PFSK-1 (cell line): ENCODE measurements around the gene COPZ2.

Experiments used
- FOXP2 ChIP-seq: optimal IDR thresholded peaks from 2 replicates; pipeline ENCODE3; 2011; ENCODE audit warnings: borderline replicate concordance, control low read depth, inconsistent platforms; ENCODE audit not compliant: insufficient read depth; ENCODE audit errors: extremely low read length, extremely low read depth
- POLR2AphosphoS5 ChIP-seq: IDR thresholded peaks from 2 replicates; pipeline ENCODE4 v1.6.1; 2012; ENCODE audit warnings: low read depth, mild to moderate bottlenecking, control low read depth, low read length, moderate library complexity
- SIN3A ChIP-seq: IDR thresholded peaks from 2 replicates; pipeline ENCODE4 v1.6.1; 2012; ENCODE audit warnings: mild to moderate bottlenecking, low read length, moderate library complexity, borderline replicate concordance; ENCODE audit not compliant: insufficient read depth
- TAF1 ChIP-seq: IDR thresholded peaks from 2 replicates; pipeline ENCODE4 v1.6.1; 2012; ENCODE audit warnings: low read length, control low read depth, borderline replicate concordance; ENCODE audit not compliant: insufficient read depth
- TF ChIP-seq, protein P1 (sequence below), 2 experiments: IDR thresholded peaks; 2 replicates each; pipeline versions ENCODE4 v1.6.1 to v1.8.0; 2011 to 2012; ENCODE audit warnings: low read depth in 2 of 2, low read length in 2 of 2, control low read depth in 1 of 2, inconsistent platforms in 1 of 2, mild to moderate bottlenecking in 1 of 2, moderate library complexity in 1 of 2; ENCODE audit not compliant: insufficient read depth in 1 of 2

Gene COPZ2

DNA sequence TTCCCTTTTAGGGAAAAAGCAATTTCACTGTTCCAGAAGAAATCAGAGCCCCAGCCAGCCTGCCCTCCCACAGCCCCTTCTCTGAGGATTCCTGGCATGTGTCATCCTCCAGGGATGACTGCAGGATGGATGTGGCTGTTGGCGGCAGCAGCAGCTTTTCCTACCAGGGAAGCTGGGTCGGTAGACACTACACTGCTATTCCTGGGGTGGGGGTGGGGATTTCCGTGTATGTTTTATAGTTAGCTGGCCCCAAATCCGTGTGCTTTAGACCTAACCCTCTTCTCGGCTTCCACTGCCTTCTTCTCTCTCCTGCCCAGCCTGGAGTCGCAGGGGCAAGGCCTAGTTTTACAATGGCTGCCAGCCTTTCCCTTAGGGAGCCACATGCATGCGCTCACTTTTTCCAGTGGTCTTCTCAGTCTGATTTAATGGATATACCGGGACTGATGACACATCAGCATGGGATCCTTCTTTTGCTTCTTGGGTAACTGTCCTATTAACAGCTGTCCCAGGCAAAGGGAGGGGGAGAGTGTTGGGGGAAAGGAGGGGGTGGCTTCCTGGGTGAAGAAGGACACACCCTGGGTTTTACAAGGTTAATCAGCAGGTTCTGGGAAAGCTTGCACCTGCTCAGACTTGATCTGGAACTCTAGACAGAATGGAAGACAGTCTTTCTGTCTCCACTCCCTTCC lies 7.9 kb upstream of the COPZ2 start:
- TF ChIP-seq SIN3A (no peak), FOXP2 (no peak), POLR2AphosphoS5 (no peak)
- TF ChIP-seq, protein P1, sequence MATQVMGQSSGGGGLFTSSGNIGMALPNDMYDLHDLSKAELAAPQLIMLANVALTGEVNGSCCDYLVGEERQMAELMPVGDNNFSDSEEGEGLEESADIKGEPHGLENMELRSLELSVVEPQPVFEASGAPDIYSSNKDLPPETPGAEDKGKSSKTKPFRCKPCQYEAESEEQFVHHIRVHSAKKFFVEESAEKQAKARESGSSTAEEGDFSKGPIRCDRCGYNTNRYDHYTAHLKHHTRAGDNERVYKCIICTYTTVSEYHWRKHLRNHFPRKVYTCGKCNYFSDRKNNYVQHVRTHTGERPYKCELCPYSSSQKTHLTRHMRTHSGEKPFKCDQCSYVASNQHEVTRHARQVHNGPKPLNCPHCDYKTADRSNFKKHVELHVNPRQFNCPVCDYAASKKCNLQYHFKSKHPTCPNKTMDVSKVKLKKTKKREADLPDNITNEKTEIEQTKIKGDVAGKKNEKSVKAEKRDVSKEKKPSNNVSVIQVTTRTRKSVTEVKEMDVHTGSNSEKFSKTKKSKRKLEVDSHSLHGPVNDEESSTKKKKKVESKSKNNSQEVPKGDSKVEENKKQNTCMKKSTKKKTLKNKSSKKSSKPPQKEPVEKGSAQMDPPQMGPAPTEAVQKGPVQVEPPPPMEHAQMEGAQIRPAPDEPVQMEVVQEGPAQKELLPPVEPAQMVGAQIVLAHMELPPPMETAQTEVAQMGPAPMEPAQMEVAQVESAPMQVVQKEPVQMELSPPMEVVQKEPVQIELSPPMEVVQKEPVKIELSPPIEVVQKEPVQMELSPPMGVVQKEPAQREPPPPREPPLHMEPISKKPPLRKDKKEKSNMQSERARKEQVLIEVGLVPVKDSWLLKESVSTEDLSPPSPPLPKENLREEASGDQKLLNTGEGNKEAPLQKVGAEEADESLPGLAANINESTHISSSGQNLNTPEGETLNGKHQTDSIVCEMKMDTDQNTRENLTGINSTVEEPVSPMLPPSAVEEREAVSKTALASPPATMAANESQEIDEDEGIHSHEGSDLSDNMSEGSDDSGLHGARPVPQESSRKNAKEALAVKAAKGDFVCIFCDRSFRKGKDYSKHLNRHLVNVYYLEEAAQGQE (IDR thresholded peaks at IDR 0.05; ENCODE audit: insufficient read depth in 1 of 2, low read depth in 2 of 2, low read length in 2 of 2): no peak

DNA sequence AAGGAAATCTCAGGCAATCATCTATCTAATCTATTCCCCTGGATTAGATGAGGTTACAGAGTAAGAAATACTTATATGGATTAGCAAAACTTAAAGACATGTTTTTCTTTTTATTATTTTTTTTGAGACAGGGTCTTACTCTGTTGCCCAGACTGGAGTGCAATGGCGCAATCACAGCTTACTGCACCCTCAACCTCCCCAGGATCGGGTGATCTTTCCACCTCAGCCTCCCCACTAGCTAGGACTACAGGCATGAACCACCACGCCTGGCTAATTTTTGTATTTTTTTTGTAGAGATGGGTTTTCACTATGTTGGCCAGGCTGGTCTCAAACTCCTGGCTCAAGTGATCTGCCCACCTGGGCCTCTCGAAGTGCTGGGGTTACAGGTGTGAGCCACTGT lies 7.3 kb upstream of the COPZ2 start:
- no peak for TF ChIP-seq TAF1
- TF ChIP-seq FOXP2: no peak
- no peak for TF ChIP-seq POLR2AphosphoS5
- TF ChIP-seq SIN3A: no peak
- TF ChIP-seq, protein P1 (IDR thresholded peaks at IDR 0.05; ENCODE audit: insufficient read depth in 1 of 2, low read depth in 2 of 2, low read length in 2 of 2): no peak

DNA sequence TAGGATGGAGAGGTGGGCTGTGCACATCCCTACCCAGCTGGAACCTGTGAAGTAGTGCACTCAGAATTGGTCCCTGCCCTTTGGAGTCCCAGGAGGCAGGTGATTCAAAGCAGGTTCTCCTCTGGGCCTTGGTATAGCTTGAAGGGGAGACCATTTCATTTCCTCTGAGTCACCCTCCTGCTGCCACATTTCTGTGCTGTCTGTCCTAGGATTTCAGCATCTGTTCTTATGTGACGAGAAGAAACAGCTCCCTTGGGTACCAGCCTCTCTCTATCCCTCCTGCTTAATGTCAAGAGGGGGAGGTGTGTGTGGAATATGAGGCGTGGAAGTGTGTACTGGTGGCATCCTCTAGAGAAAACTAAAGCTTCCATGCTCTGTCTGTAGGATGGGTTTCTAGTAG lies 5.6 kb upstream of the COPZ2 start:
- TF ChIP-seq SIN3A (no peak), POLR2AphosphoS5 (no peak), FOXP2 (no peak), TAF1 (no peak)
- TF ChIP-seq, protein P1 (IDR thresholded peaks at IDR 0.05; ENCODE audit: insufficient read depth in 1 of 2, low read depth in 2 of 2, low read length in 2 of 2): no peak

DNA sequence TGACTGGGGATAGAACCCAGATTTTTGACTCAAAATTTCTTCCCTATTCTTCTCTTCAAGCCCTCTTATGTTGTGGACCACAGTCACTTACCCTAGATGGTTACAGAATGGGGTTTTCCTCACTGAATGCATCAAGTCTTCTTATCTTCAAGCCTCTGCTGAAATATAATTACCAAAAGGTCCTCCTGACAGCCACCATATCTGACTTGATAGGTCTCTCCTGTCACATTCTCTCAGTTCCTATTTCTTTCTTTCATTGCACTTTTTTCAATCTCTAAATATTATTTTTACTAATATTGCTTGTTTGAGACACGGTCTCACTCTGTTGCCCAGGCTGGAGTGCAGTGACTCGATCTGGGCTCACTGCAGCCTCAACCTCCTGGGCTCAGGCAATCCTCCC lies 1.1 kb upstream of the COPZ2 start:
- TF ChIP-seq TAF1: no peak
- no peak for TF ChIP-seq FOXP2
- no peak for TF ChIP-seq SIN3A
- TF ChIP-seq, protein P1 (IDR thresholded peaks at IDR 0.05; ENCODE audit: insufficient read depth in 1 of 2, low read depth in 2 of 2, low read length in 2 of 2): no peak
- no peak for TF ChIP-seq POLR2AphosphoS5
